K562 (cell line): ENCODE measurements around the gene TCF3. TPM values are rescaled to one million over a fixed set of nuclear protein-coding genes. Genes with fewer than 3 reads are reported as not detected.

Experiments used
- CCNT2 ChIP-seq: IDR thresholded peaks from 2 replicates; pipeline ENCODE4 v1.6.1; 2011; ENCODE audit warnings: borderline replicate concordance, low read depth, mild to moderate bottlenecking, moderate library complexity, mixed read lengths, low read length; ENCODE audit not compliant: insufficient read length; ENCODE audit errors: extremely low read depth
- CXXC5 ChIP-seq: fragments of 250-450 bp; sonication (Bioruptor Pico); IDR thresholded peaks from 2 replicates; pipeline ENCODE4 v1.8.0; 2022; ENCODE audit warnings: inconsistent platforms, mild to moderate bottlenecking, moderate library complexity
- ETS2 ChIP-seq: IDR thresholded peaks from 2 replicates; pipeline ENCODE4 v1.6.1; 2016; ENCODE audit warnings: borderline replicate concordance, missing genetic modification characterization, mild to moderate bottlenecking, moderate library complexity, missing compliant biosample characterization; ENCODE audit not compliant: poor library complexity, severe bottlenecking
- MXD1 ChIP-seq: fragments of 250-450 bp; sonication (Bioruptor Pico); IDR thresholded peaks from 2 replicates; pipeline ENCODE4 v1.8.0; 2021; ENCODE audit warnings: borderline replicate concordance, mild to moderate bottlenecking, moderate library complexity; ENCODE audit not compliant: poor library complexity, severe bottlenecking
- NCOA1 ChIP-seq: fragments of 450-650 bp; IDR thresholded peaks from 2 replicates; pipeline ENCODE4 v1.6.1; 2016; ENCODE audit warnings: low read depth
- NR2C2 ChIP-seq, 2 experiments: fragments of 200-800 bp in 1 of 2; sonication (Bioruptor generic) in 1 of 2; sonication (generic) in 1 of 2; formaldehyde crosslinking in 1 of 2; IDR thresholded peaks; 2 replicates each; pipeline versions ENCODE4 v1.6.1 to v1.8.0; 2016 to 2022; ENCODE audit warnings: mild to moderate bottlenecking in 1 of 2, missing compliant biosample characterization in 1 of 2, missing genetic modification characterization in 1 of 2, missing genetic modification reagents in 1 of 2
- POLR2G ChIP-seq: fragments of 200-400 bp; formaldehyde crosslinking; IDR thresholded peaks from 2 replicates; pipeline ENCODE4 v1.6.1; 2017; ENCODE audit warnings: low read depth, mild to moderate bottlenecking, antibody characterized with exemption, low read length, moderate library complexity
- PYGO2 ChIP-seq: fragments of 450-650 bp; IDR thresholded peaks from 2 replicates; pipeline ENCODE4 v1.6.1; 2016; ENCODE audit warnings: mild to moderate bottlenecking, missing genetic modification characterization, moderate library complexity, missing compliant biosample characterization
- SNIP1 ChIP-seq: fragments of 450-650 bp; IDR thresholded peaks from 2 replicates; pipeline ENCODE4 v1.7.1; 2017; ENCODE audit warnings: low read depth, mild to moderate bottlenecking
- TOE1 ChIP-seq, 2 experiments: fragments of 450-650 bp in 1 of 2; sonication (generic) in 1 of 2; formaldehyde crosslinking in 1 of 2; IDR thresholded peaks; 2 replicates each; pipeline versions ENCODE4 v1.7.1 to v1.8.0; 2016 to 2022; ENCODE audit warnings: borderline replicate concordance in 2 of 2, mild to moderate bottlenecking in 2 of 2, antibody characterized with exemption in 1 of 2, inconsistent platforms in 1 of 2, low read depth in 1 of 2, missing genetic modification reagents in 1 of 2, moderate library complexity in 1 of 2
- ZBTB17 ChIP-seq: fragments of 450-650 bp; formaldehyde crosslinking; IDR thresholded peaks from 2 replicates; pipeline ENCODE4 v1.4.0; 2020; ENCODE audit warnings: mild to moderate bottlenecking
- ZNF407 ChIP-seq: fragments of 450-650 bp; IDR thresholded peaks from 2 replicates; pipeline ENCODE4 v1.6.1; 2016; ENCODE audit warnings: low read depth
- polyA plus RNA-seq, 8 experiments: library from polyadenylated mRNA; depleted of rRNA in 4 of 8; stranded (reverse) in 5 of 8; unstranded in 3 of 8; fragments of >200 nt; fragmentation: Nextera tagmentation in 2 of 8; fragmentation: Illumina TruSeq in 1 of 8; extraction: Ambion mirVana in 2 of 8; extraction: Trizol in 1 of 8; gene quantifications; 2 replicates each; pipeline versions ENCODE4 v1.2.1 to v1.2.3, GENCODE V29; 2011 to 2014; ENCODE audit warnings: inconsistent platforms in 1 of 8, missing spikeins in 1 of 8
- total RNA-seq, 7 experiments: library from RNA; depleted of rRNA in 6 of 7; stranded (reverse); fragments of >200 nt in 6 of 7; fragmentation: Illumina TruSeq in 2 of 7; extraction: Trizol in 2 of 7; gene quantifications; 2 replicates each; pipeline versions ENCODE4 v1.2.1 to v1.2.3, GENCODE V29; 2011 to 2021; ENCODE audit warnings: low replicate concordance in 1 of 7
- TF ChIP-seq, protein P1 (sequence below): fragments of 250-450 bp; sonication (Bioruptor Pico); IDR thresholded peaks from 2 replicates; pipeline ENCODE4 v1.4.0; 2020; ENCODE audit warnings: mild to moderate bottlenecking, moderate library complexity, borderline replicate concordance

TCF3 gene
- total and polyA plus RNA-seq, 9 of the 15 experiments (the other 6 are each of a cell fraction or from before 2014, with no cell fraction given), result 5.6 to 259 (median 84.0) TPM

DNA sequence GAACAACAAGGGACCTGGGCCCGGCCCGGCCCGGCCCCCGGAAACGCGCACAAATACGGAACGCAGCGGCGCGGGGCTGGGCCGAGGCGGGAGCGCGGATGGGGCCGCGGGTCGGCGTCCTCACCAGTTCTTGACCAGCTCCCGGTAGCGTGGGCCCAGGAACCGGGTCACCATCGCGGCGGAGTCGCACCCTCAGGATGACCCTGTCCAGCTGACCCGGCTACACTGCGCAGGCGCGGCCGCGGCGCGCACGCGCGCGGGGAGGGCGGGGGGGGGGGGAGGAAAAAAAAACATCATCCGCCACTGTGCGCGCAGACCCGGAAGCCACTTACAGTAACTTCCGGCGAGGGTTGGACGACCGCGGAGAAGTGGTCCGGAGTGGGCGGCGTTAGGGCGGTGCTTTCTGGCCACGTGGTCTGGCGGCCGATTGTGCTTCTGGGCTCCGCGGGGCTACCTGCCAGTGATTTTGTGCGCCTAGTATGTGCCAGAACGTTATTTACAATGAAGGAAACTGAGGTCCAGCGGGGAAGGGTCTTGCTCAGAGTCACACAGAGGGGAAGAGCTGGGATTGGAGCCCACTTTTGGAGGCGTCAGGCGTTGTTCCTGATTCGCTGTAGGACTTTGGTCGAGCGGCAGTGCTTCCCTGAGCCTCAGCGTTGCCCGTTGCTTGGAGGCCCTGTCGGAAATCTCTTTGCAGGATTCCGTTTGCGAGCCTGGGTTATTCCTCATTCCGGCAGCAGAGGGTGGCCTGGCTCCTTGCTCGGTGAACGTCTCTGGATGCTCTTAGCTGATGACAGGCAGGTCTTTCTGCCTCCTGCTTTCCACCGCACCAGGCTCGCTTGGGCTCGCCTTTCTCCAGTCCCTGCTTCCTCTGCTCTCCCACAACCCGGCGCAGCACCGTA lies 46.9 kb downstream of the TCF3 start, which contains the start of gene UQCR11 (continued):
- TF ChIP-seq MXD1 (CRISPR knock-in tag) (peak; percentile 68), POLR2G (peak; percentile 79), TOE1 (IDR thresholded peaks at IDR 0.05; ENCODE audit: borderline replicate concordance) (peak; percentile 64; the same call in 1 of the 2 replicates), TOE1 (CRISPR knock-in tag; IDR thresholded peaks at IDR 0.05; ENCODE audit: borderline replicate concordance, low read depth) (no peak), ZNF407 (no peak), NCOA1 (0 out of 2 replicates have a peak, but pooled peaks have one; percentile 46), SNIP1 (peak; percentile 99), CXXC5 (CRISPR knock-in tag) (no peak; the same call in none of the 2 replicates), NR2C2 (CRISPR knock-in tag; IDR thresholded peaks at IDR 0.05) (no peak), NR2C2 (tag; IDR thresholded peaks at IDR 0.05) (peak; percentile 94), ZBTB17 (0 out of 2 replicates have a peak, but pooled peaks have one; percentile 42), PYGO2 (no peak), ETS2 (tag) (no peak), CCNT2 (peak; percentile 51)
- TF ChIP-seq, protein P1, sequence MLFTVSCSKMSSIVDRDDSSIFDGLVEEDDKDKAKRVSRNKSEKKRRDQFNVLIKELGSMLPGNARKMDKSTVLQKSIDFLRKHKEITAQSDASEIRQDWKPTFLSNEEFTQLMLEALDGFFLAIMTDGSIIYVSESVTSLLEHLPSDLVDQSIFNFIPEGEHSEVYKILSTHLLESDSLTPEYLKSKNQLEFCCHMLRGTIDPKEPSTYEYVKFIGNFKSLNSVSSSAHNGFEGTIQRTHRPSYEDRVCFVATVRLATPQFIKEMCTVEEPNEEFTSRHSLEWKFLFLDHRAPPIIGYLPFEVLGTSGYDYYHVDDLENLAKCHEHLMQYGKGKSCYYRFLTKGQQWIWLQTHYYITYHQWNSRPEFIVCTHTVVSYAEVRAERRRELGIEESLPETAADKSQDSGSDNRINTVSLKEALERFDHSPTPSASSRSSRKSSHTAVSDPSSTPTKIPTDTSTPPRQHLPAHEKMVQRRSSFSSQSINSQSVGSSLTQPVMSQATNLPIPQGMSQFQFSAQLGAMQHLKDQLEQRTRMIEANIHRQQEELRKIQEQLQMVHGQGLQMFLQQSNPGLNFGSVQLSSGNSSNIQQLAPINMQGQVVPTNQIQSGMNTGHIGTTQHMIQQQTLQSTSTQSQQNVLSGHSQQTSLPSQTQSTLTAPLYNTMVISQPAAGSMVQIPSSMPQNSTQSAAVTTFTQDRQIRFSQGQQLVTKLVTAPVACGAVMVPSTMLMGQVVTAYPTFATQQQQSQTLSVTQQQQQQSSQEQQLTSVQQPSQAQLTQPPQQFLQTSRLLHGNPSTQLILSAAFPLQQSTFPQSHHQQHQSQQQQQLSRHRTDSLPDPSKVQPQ (CRISPR knock-in tag), result no peak
